Mucosa of gallbladder (tissue), 1 donor: ENCODE results near the gene CARMIL3. TPM values are rescaled to one million over a fixed set of nuclear protein-coding genes. Genes with fewer than 3 reads are reported as not detected.
A peak's percentile ranks its signal among the peaks of the same experiment; 100 is the strongest.

Source experiments
- DNase-seq: peaks from one replicate; pipeline ENCODE4 v3.0.0-alpha.2; 2020; ENCODE audit warnings: low spot score
- total RNA-seq: library from RNA; stranded (reverse); gene quantifications from one replicate; pipeline ENCODE4 v1.2.1, GENCODE V29; 2021
- donor health status: DM: no; HTN: no; CAD: no.

Gene CARMIL3
- total RNA-seq, 1 donor from 2014 or later = 1.6 TPM

- peak; percentile 99 for DNase-seq
These were observed 63.0 kb downstream of the CARMIL3 start, which contains the start of the genes DCAF11 and NRL for GRCh38 chr14:24114532-24115421. Gene DCAF11 (plus strand): TSS chr14:24114777. CDS start chr14:24115595, 818 bp downstream. Gene NRL (minus strand): TSS chr14:24114949. CDS start chr14:24082848, 32,101 bp downstream.

DNA sequence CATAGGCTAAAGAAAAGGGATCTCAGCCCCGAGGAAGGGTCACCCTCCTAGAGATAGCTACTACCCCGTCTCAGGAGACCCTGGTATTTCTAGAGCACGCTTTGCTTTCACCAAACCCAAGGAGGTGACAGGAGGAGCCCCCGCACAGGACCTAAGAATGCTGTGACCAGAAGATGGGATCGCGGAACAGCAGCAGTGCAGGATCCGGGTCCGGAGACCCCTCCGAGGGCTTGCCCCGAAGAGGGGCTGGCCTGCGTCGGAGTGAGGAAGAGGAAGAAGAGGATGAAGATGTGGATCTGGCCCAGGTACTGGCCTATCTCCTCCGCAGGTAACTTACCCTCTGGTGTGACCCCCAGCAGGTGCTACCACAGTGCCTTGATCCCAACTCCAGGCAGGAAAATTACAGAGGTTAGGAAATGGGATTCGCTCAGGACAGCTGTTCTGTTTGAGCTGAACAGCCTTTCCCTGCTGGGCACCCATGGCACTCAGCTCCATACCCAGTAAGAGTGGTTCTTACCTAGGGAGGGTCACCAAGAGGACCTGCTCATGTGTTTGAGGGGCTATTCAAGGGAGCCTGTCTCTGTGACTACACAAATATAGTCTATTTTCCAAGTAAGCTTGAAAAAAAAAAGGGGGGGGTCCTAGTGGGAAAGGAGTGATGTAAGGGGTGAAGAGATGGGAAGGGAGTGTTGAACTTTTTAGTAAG lies 63.8 kb downstream of the CARMIL3 start:
- DNase-seq = no peak

DNA sequence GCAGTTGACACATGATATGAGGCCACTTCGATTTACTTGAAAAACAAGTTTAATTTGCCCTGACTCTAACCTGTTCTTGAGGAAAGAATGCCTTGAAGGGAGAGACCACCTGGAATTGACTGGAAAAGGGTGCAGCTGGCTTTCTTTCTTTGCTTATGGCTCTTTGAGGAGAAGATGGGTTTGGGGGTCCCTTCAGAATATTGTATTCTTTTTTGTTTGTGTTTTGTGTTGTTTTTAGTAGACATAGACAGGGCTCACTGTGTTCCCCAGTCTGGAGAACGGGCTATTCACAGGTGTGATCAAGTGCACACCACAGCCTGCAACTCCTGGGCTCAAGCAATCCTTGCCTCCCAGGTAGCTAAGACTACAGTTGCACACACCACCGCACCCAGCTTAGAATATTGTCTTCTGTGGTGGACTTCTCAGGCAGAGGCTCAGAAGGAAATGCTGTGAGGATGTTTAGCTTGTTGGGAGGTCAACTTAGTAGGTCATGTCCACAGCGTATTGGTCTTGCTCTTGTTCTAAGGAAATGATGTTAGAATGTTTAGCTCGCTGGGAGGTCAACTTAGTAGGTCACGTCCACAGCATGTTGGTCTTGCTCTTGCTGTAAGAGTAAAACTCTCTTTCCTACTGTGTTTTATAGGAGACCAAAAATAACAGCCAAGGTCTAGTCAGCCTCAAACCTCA lies 64.5 kb downstream of the CARMIL3 start:
- no peak for DNase-seq

GRCh38 chr14:24117179-24117578 lies 65.4 kb downstream of the CARMIL3 start:
- DNase-seq = no peak

Other genes starting within 250 kb of the CARMIL3 start
- 28.5 TPM for gene DHRS4, start 98.2 kb upstream of the CARMIL3 start, total RNA-seq
- 12.0 TPM for gene DHRS4L2, start 63.1 kb upstream of the CARMIL3 start, total RNA-seq
- 2.2 TPM for gene CPNE6, start 19.6 kb downstream of the CARMIL3 start, total RNA-seq
- 28.9 TPM for gene PCK2, start 42.3 kb downstream of the CARMIL3 start, total RNA-seq
- gene DCAF11, start 62.8 kb downstream of the CARMIL3 start, total RNA-seq = 91.8 TPM
- 2.8 TPM for gene NRL, start 62.9 kb downstream of the CARMIL3 start, total RNA-seq
- gene FITM1, start 78.7 kb downstream of the CARMIL3 start, total RNA-seq = 0.81 TPM
- 161 TPM for gene PSME1, start 84.2 kb downstream of the CARMIL3 start, total RNA-seq
- gene EMC9, start 89.6 kb downstream of the CARMIL3 start, total RNA-seq = 24.0 TPM
- 106 TPM for gene PSME2, start 94.6 kb downstream of the CARMIL3 start, total RNA-seq
- 60.7 TPM for gene RNF31, start 95.5 kb downstream of the CARMIL3 start, total RNA-seq
- 148 TPM for gene IRF9, start 109.3 kb downstream of the CARMIL3 start, total RNA-seq
- 208 TPM for gene REC8, start 120.1 kb downstream of the CARMIL3 start, total RNA-seq
- gene IPO4, start 136.8 kb downstream of the CARMIL3 start, total RNA-seq = 23.0 TPM
- gene TM9SF1, start 143.4 kb downstream of the CARMIL3 start, total RNA-seq = 94.1 TPM
- 0.40 TPM for gene TSSK4, start 153.7 kb downstream of the CARMIL3 start, total RNA-seq
- 53.0 TPM for gene CHMP4A, start 161.5 kb downstream of the CARMIL3 start, total RNA-seq
- gene MDP1, start 164.1 kb downstream of the CARMIL3 start, total RNA-seq = 20.3 TPM
- 121 TPM for gene NEDD8, start 180.4 kb downstream of the CARMIL3 start, total RNA-seq
- gene GMPR2, start 180.9 kb downstream of the CARMIL3 start, total RNA-seq = 91.6 TPM
- 61.8 TPM for gene TINF2, start 190.6 kb downstream of the CARMIL3 start, total RNA-seq
- 3.0 TPM for gene TGM1, start 211.2 kb downstream of the CARMIL3 start, total RNA-seq
- gene RABGGTA, start 219.6 kb downstream of the CARMIL3 start, total RNA-seq = 36.0 TPM
- gene DHRS1, start 247.8 kb downstream of the CARMIL3 start, total RNA-seq = 39.2 TPM
- 24.7 TPM for gene NOP9, start 247.8 kb downstream of the CARMIL3 start, total RNA-seq